Putamen (tissue), 1 donor: ENCODE data around the gene KLHL24.
"Not testable (repeated sequence)": the region's sequence is repeated elsewhere in the genome, so short reads cannot be mapped to it uniquely, and the experiment has no call there.

Experiments
- DNase-seq: peaks from one replicate; pipeline ENCODE4 v3.0.0-alpha.2; 2016; ENCODE audit warnings: low spot score

Gene KLHL24

DNA sequence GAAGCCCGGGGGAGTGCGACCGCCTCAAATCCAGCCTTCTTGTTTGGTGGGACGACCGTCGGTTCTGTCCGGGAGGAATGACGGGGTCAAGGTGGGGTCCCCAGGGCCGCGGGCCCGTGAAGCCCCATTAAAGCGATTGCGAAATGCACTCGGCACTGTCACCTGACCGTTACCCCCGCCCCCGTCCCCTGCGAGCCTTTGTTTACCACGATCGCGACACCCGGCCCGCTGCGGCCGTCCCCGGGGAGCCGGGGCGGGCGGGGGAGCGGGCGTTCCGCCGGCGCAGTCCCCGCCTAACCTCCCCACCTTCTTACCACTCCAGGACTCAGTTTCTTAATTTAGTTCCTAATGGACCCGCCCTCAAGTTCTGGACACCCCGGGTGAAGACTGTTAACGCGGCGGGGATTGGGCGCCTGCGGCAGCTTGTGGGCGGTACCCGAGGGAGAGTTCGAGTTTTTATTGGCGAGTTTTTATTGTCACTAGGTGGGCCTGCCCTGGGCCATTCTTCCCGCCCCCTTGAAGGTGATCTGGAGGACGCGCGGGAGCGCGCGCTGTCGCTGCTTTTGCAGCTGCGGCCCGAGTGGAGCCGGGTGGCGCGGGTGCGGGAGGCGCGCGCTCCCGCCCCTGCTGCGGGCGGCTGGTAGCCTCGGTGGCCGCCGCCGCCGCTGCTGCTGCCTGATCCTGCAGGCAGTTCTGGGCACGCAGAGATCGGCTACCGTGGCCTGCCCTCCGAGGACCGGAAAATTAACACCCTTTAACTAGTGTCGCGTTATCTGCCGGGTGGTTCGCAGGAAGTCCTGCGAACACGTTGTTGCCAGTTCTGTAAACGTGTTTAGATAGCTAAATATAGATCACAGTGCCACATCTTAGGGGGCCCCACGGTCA lies 1.0 kb downstream of the KLHL24 start:
- peak; percentile 97 for DNase-seq

DNA sequence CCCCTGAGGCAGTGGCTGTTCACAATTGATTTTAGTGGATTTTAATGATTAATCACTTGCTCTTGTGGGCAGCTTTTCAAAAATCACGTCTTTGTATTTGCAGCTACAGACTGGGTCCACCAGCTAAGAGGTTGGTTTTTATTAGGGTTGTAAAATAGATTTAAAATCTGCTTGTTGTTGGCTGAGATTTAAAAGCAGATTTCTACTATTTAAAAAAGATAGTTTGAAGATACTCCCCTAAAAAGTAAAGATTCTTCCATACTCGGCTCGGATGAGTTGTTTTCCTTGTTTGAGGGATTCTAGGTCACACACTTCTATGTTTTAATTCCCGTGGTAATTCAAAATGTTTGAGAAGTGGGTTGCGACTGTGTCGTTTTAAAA lies 1.7 kb downstream of the KLHL24 start:
- DNase-seq = no peak

DNA sequence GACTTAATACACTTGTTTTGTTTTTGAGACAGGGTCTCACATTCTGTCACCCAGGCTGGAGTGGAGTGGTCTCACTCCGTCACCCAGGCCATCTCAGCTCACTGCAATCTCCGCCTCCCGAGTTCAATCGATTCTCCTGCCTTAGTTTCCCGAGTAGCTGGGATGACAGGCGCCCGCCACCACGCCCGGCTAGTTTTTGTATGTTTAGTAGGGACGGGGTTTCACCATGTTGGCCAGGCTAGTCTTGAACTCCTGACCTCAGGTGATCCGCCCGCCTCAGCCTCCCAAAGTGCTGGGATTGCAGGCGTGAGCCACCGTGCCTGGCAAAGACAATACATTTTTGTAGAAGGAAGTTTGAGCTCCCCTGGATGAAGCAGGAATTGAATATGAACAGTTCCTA lies 2.2 kb downstream of the KLHL24 start:
- DNase-seq = not testable (repeated sequence)

DNA sequence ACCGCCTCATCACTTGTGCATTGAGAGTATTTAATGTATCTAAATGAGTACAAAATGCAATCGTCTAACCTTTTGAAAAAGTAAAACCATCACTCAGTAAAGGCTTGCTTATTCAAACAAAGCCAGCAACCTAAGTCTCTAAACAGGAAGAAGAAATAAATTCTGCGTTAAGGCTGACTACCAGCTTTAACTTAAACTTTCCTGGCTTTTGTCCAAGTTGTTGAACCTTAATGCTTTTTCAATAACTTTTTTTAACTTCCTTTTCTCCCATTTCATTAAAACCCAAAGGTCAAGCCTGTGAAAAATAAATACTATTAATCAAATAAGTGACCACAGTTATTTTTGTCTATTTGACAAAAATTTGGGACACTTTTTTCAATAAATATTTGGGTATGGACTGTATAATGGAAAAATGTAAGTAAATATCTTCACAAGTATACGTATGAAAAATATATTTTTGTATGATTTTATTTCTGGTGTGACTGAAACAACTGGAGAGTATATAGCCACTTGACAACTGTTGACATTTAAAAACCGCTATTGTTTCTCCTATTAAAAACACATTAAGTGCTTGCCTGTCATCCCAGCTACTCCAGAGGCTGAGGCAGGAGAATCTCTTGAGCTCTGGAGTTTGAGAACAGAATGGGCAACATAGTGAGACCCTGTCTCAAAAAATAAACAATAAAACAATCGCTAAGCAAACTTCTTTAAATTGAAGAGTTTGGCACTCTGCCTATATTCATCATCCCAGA lies 2.9 kb downstream of the KLHL24 start:
- DNase-seq = no peak

DNA sequence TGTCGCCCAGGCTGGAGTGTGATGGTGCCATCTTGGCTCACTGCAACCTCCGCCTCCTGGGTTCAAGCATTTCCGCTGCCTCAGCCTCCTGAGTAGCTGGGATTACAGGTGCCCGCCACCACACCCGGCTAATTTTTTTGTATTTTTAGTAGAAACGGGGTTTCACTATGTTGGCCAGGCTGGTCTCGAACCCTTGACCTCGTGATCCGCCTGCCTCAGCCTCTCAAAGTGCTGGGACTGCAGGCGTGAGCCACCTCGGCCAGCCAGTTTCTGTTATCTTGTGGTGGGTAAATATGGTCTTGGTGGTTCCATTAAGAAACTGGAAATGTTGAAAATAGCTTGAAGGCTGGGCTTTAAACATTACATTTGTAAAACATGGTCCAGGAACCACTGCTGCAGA lies 5.2 kb downstream of the KLHL24 start:
- not testable (repeated sequence) for DNase-seq

DNA sequence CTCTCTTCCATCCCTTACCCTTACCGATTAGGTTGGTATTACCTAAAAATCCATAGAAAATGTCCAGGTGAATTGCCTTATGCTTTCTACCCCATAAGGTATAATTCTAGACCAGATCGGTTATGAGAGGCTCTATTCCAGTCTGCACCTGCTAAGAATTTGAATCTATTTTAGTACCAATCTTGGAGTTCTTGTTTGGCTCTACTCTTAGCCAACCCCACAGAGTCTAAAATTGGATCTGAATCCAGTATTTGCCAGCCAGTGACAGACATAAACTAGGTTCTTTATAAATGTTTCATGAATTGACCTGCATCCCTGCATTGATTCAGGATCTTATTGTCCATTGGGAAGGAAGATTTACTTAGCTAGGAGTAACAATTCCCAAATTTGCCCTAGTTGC lies 6.5 kb downstream of the KLHL24 start:
- no peak for DNase-seq

DNA sequence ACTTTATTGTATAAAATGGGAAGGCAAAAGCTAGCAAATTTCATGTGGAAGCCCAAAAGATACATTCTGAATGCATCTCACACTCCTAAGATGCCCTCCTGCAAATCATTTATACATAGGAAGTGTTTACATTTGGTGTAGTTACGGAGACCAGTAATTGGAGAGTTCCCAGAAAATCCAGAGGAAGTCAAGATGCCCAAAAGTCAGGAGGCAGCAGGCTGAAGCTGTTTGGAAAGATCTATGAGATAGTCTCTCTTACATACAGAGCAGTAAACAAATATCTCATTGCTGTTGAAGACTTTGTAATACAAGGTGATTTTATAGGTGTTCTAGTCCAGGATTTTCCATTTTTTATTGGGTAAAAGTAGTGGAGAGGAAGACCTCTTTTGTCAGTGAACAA lies 8.8 kb downstream of the KLHL24 start:
- DNase-seq = no peak

DNA sequence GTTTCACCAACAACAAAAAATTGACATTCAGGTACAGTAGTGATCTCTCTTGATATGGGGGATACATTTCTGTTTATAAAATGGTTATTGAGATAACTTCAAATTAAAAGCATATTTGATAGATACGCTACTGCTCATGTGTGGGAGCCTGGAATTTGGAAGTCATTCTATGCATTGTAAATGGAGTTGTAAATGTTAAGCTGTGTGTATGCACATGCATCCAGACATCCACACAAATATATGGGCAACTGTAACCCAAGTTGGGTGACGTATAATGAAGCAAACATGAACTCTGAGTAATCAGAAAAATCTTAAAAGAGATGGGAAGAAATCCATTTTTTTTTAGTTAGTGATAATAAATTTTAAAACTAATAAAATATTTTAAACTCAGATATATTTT lies 9.8 kb downstream of the KLHL24 start:
- DNase-seq = no peak

DNA sequence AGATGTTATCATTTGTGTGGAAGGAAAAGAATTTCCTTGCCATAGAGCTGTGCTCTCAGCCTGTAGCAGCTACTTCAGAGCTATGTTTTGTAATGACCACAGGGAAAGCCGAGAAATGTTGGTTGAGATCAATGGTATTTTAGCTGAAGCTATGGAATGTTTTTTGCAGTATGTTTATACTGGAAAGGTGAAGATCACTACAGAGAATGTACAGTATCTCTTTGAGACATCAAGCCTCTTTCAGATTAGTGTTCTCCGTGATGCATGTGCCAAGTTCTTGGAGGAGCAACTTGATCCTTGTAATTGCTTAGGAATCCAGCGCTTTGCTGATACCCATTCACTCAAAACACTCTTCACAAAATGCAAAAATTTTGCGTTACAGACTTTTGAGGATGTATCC lies 15.1 kb downstream of the KLHL24 start:
- DNase-seq = no peak

DNA sequence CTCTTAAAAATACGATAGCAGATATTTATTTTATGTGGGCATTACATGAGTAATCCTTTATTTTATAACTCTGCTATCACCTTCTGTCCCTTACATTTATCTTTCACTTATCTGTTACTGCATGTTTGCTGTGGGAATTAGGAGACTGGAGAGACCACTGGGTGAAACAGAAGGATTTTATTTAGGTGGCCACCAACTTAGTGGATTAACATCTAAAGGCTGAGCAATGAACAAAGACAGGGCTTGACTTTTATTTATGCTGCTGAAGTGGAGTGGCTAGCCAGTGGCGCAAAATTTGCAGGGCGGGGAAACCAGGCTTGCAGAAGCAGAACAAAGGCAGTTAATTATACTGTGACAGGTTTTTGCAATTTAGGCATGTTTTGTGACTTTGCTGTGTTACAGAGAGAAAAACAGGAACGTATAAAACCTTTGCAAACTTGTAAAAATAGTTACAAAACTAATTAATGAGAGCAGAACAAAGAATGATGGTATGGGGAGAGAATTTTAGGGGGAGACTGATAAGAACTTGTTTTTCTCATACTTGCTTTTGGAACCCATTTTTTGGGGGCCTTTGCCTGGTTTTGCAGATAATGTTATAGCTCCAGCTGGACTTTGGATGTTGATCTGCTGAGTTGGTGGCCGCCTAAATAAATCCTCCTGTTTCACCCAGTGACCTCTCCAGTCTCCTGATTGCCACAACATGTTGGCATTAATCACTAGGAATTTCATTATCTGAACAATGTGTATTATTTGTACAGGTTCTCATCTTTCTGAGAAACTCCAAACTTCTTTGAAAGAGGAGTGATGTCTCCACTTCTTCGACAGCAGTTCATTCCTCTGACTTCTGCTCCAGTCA lies 18.0 kb downstream of the KLHL24 start:
- no peak for DNase-seq

DNA sequence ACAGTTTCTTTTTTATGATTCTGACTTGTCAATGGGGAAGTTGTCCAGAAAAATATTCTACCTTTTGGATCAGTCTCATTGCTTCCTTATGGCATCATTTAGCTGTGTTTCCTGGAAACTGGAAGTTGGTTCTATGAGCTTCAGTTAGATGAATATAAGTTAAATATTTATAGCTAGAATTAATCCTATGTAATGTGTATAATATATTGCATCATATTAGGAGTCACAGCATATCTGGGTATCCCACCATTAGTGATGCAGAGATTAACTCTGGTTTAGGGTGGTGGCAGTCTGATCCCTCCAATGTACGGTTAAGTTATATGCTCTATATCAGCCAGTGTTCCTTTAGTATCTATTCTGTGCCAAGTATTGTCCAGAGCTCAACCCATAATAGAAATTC lies 19.3 kb downstream of the KLHL24 start:
- no peak for DNase-seq

DNA sequence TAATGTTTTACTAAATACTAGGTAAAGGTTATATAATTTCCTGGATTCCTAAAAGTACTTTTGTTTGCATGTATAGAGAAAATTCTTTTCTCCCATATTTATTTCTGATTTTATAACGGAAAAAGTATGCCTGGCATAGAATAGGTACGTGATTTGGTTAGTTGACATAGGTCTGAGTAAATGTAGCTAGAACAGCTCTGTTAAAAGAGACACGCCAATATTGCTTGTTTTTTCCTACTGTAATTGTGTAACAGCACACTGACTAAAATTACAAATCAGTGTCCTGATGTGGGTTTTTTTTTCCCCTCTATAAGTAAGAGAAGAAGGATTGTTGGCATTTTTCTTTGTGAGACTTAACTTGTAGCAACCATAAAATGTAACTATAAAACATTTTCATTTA lies 26.7 kb downstream of the KLHL24 start:
- DNase-seq = no peak

DNA sequence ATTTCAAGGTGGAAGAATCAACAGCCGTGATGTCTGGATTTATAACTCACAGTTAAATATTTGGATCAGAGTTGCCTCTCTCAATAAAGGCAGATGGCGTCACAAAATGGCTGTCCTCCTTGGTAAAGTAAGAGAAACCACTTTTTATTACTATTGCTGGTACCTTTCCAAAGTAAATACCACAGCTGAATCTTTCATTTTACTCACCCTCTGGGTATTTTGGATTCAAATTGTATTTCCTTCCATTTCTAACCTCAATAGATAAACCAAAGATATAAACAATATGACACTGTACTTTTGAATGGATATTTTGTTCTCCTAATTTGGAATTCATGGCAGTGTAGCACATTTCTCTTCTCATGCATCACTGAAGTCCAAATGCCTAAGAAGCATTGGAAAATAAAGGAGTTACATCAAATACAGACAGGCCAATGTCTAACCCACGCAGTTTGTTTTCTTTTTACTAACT lies 29.5 kb downstream of the KLHL24 start:
- peak; percentile 19 for DNase-seq

DNA sequence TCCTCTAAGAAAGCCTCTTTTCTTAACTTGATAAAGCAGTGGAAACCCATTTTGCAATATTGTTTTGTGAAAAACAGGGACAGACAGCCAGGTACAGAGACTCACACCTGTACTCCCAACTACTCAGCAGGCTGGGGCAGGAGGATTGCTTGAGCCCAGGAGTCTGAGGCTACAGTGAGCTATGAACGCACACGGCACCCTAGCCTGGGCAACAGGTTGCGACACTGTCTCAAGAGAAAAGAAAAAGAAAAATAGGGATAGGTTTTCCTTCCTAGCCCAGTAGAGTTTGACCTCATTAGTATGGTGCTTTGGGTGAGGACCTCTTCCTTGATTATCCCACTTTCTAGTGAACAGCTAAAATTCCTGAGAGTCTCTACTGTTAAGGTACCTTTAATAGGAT lies 44.6 kb downstream of the KLHL24 start:
- no peak for DNase-seq

DNA sequence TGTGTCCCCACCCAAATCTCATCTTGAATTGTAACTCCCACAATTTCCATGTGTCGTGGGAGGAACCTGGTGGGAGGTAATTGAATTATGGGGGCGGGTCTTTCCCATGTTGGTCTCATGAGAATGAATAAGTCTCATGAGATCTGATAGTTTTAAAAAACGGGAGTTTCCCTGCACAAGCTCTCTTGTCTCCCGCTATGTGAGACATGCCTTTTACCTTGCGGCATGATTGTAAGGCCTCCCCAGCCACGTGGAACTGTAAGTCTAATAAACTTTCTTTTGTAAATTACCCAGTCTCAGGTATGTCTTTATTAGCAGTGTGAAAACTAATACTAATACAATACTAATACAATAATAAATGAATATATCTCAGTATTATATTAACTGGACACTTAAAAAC lies 52.3 kb downstream of the KLHL24 start:
- no peak for DNase-seq

DNA sequence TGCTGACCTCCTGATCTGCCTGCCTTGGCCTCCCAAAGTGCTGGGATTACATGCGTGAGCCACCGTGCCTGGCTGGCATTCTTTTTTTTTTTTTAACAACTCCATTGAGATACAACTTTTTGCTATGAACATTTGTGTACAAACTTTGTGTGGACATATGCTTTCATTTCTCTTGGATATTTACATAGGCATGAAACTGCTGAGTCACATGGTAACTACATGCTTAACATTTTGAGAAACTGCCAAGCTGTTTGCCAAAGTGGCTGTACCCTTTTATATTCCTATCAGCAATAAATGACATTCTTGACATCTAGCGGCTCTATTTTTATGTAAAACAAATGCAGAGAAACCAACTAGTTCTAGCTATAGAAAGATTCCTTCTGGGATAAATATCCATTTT lies 53.5 kb downstream of the KLHL24 start:
- no peak for DNase-seq

DNA sequence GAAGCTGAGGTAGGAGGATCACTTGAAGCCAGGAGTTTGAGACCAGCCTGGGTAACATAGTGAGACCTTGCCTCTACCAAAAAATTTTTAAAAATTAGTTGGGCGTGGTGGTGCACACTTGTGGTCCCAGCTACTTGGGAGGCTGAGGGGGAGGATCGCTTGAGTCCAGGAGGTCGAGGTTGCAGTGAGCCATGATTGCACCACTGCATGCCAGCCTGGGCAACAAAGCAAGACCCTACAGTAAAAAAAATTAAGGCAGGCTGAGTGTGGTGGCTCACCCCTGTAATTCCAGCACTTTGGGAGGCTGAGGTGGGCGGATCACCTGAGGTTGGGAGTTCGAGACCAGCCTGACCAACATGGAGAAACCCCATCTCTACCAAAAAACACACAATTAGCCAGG lies 54.2 kb downstream of the KLHL24 start:
- DNase-seq = not testable (repeated sequence)

DNA sequence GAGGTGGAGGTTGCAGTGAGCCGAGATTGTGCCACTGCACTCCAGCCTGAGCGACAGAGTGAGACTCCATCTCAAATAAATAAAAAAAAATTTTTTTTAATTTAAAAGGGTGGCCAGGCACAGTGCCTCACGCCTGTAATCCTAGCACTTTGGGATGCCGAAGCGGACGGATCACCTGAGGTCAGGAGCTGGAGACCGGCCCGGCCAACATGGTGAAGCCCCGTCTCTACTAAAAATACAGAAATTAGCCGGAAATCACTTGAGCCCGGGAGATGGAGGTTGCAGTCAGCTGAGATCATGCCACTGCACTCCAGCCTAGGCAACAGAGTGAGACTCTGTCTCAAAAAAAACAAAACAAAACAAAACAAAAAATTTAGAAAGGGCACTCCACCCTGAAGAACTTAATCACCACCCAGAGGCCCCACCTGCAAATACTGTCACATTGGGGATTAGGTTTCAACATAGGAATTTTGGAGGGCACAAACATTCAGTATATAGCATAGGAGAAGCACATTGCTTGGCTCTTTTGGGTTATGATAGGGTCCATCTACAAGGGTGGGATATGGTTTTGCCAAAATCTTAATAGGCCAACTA lies 55.1 kb downstream of the KLHL24 start:
- no peak for DNase-seq

DNA sequence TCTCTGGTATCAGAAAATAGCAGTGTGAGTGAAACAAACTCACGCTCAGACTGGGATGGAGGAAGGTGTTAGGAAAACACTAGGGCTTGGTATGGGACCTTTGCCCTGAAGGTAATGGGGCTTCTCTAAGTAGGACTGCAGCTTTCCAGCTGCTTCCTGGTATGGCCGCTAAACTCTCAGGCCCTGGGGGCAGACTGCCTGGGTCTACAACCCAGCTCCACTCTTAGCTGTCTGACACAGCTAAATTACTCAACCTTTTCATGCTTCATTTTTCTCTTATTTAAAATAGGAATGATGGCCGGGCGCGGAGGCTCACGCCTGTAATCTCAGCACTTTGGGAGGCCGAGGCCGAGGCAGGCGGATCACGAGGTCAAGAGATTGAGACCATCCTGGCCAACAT lies 57.0 kb downstream of the KLHL24 start:
- DNase-seq = no peak

DNA sequence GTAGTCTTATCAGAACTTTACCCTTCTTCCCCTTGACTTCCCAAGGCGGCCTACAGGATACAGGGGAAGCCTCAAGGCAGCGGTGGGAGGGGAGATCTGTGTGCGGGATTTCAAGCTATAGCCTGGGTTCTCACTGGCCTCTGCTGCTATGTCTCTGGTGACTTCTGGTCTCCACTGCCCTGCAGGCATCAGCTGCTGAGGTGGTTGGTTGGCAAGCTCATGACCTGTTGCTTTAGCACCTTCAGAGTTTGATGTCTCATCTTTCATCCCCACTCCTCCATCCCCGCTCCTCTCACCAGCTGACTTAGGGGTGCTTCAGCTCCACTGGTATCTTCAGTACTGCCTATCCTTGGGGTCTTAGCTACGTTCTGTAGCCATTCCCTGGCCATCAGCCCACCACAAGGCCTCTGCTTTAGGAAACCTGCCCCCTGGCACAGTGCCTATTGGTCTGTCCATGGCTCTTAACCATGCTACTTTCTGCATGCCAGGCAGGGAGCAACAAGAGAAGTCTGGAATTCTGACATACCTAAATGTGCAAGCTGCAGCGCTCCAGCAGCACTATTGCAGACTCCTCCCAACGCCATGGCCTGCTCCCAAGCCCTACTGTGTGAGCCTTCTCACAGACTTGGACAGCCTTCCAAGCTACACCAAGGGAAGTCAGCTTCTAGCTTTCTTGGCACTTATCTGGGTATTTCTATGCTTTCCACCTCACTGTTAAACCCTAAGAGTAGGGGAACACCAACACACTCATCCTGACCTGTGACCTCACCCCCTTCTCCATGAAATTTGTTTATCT lies 60.3 kb downstream of the KLHL24 start:
- no peak for DNase-seq

DNA sequence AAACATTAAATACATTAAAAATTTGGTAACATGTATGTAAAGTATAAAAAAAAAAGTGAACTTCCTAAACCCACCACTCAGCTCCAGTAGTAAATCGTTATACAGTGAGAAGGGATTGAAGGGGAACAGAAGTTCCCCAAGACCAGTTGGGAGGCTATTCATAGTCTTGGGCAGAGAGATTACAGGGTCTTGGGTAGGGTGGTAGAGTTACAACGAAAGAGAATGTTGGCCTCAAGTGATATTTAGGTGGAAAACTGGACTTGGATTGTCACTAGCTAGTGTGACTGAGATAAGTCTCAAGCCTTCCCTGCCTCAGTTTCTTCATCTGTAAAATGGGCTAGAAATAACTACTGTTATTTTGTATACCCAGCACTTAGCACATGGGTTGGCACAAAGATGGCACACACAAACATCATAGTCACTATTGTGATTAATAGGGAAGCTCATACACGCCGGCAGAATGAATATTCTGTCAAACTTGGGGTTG lies 61.7 kb downstream of the KLHL24 start:
- DNase-seq = no peak
